Endothelial cell of umbilical vein (primary cell): Measurements from ENCODE around the gene JPT2.
"Not testable (repeated sequence)": the region's sequence is repeated elsewhere in the genome, so short reads cannot be mapped to it uniquely, and the experiment has no call there.

Experiments used
- CTCF ChIP-seq, 2 donors: IDR thresholded peaks; 1 replicate in 1 of 2; 2 replicates in 1 of 2; pipeline ENCODE4 v1.5.1; 2011; ENCODE audit warnings: low read length in 2 of 2, mild to moderate bottlenecking in 2 of 2, moderate library complexity in 2 of 2, control low read depth in 1 of 2, inconsistent platforms in 1 of 2, low read depth in 1 of 2; ENCODE audit not compliant: insufficient read depth in 1 of 2; ENCODE audit errors: extremely low read depth in 1 of 2
- EZH2 ChIP-seq: IDR thresholded peaks from 2 replicates; pipeline ENCODE4 v1.6.1; 2012; ENCODE audit warnings: borderline replicate concordance, low read depth, mild to moderate bottlenecking, moderate library complexity, low read length, inconsistent platforms; ENCODE audit not compliant: severe bottlenecking
- FOS ChIP-seq: IDR thresholded peaks from 2 replicates; pipeline ENCODE4 v1.6.1; 2011; ENCODE audit warnings: mild to moderate bottlenecking, low read length, moderate library complexity, borderline replicate concordance; ENCODE audit not compliant: insufficient read depth

GRCh38 chr16:1705324-1705687, 27.2 kb downstream of the JPT2 start:
- not testable (repeated sequence) for TF ChIP-seq CTCF (IDR thresholded peaks at IDR 0.05; ENCODE audit: extremely low read depth in 1 of 2, insufficient read depth in 1 of 2, low read depth in 1 of 2, low read length in 2 of 2); EZH2; FOS
